Ectodermal cell (in vitro differentiated cells): ENCODE results near the gene MOB2.
"Not testable (repeated sequence)": the region's sequence is repeated elsewhere in the genome, so short reads cannot be mapped to it uniquely, and the experiment has no call there.

Source experiments
- H3K27ac ChIP-seq: 2 replicates; pipeline ENCODE4 v1.7.0; 2013; ENCODE audit warnings: mild to moderate bottlenecking, low read depth, low read length; ENCODE audit not compliant: insufficient read depth, poor library complexity, severe bottlenecking
- H3K27me3 ChIP-seq: 2 replicates; pipeline ENCODE4 v1.7.0; 2013; ENCODE audit warnings: mild to moderate bottlenecking, low read length; ENCODE audit not compliant: insufficient read depth, control insufficient read depth, poor library complexity, severe bottlenecking
- H3K36me3 ChIP-seq: one replicate; pipeline ENCODE4 v1.7.0; 2013; ENCODE audit warnings: low read length; ENCODE audit not compliant: control insufficient read depth, insufficient read depth
- H3K4me1 ChIP-seq: one replicate; pipeline ENCODE4 v1.7.0; 2013; ENCODE audit warnings: low read length; ENCODE audit not compliant: control insufficient read depth, insufficient read depth
- H3K4me3 ChIP-seq: 2 replicates; pipeline ENCODE4 v1.7.0; 2013; ENCODE audit warnings: low read depth, low read length, control low read depth; ENCODE audit not compliant: insufficient read depth
- H3K9me3 ChIP-seq: 2 replicates; pipeline ENCODE4 v1.7.0; 2013; ENCODE audit warnings: mild to moderate bottlenecking, low read length, moderate library complexity; ENCODE audit not compliant: control insufficient read depth
- WGBS, 2 experiments: methylation state at CpG; one replicate each; pipeline ENCODE4 v1.1.7; 2013; ENCODE audit warnings: missing lambda C conversion rate in 2 of 2; 5-methylcytosine and 5-hydroxymethylcytosine counted together

Gene MOB2

GRCh38 chr11:1442163-1442562 lies 44.4 kb downstream of the MOB2 start:
- Histone ChIP-seq H3K27ac (no peak overlapping the region), H3K4me3 (no peak overlapping the region), H3K9me3 (no peaks in the 10 kb centered on the region), H3K4me1 (peaks cover 4% of the 10 kb centered on the region), H3K27me3 (no peaks in the 10 kb centered on the region), H3K36me3 (no peaks in the 10 kb centered on the region)
- 51 to 55% methylated on average over 9 of the region's 9 CpGs for WGBS, 2 experiments

DNA sequence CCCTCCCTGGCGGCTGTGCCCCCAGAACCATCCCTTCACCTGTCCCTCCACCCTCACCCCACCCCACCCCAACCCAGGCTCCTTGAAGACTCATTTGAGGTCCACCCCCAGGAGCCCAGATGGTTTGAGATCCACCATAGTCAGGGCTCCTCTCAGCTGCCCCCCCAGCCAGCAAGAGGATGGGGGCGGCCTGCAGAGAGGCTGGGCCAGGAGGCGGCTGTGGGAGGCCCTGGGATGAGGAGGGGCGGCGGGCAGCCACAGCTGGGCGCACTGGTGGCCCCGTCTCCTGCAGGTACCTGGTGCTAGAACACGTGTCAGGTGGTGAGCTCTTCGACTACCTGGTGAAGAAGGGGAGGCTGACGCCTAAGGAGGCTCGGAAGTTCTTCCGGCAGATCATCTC lies 46.1 kb downstream of the MOB2 start:
- H3K27ac ChIP-seq, result no peak overlapping the region
- peaks cover 13% of the 10 kb centered on the region for H3K4me1 ChIP-seq
- H3K4me3 ChIP-seq, result no peak overlapping the region
- no peaks in the 10 kb centered on the region for H3K36me3 ChIP-seq
- 92 to 94% methylated on average over 12 of the region's 12 CpGs for WGBS, 2 experiments
- no peaks in the 10 kb centered on the region for H3K9me3 ChIP-seq
- no peaks in the 10 kb centered on the region for H3K27me3 ChIP-seq

DNA sequence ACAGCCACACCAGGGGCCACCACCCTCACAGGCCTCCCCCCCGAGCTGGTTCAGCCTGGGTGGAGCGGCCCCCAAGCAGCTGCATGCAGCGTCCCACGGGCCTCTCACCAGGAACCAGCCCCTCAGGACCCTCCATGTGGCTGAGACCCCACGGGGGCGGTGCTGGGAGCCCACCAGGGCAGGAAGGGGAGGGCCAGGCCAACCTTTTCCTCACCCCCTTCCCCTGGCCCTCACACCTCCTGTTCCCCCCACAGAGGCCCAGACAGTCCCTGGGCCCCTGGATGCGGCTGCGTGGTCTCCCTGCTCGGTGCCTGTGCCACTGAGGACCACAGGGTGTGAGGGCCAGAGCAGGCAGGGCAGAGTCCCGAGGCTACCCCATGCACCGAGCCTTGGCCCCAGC lies 46.5 kb downstream of the MOB2 start:
- no peak overlapping the region for H3K4me3 ChIP-seq
- no peaks in the 10 kb centered on the region for H3K27me3 ChIP-seq
- no peak overlapping the region for H3K27ac ChIP-seq
- peaks cover 13% of the 10 kb centered on the region for H3K4me1 ChIP-seq
- 84 to 85% methylated on average over 11 of the region's 11 CpGs for WGBS, 2 experiments
- H3K36me3 ChIP-seq, result no peaks in the 10 kb centered on the region
- H3K9me3 ChIP-seq, result no peaks in the 10 kb centered on the region

GRCh38 chr11:1439341-1439740 lies 47.2 kb downstream of the MOB2 start:
- H3K36me3 ChIP-seq, result no peaks in the 10 kb centered on the region
- H3K9me3 ChIP-seq, result no peaks in the 10 kb centered on the region
- H3K4me3 ChIP-seq, result no peak overlapping the region
- WGBS, 2 experiments, result 87 to 91% methylated on average over 11 of the region's 11 CpGs
- H3K27ac ChIP-seq, result no peak overlapping the region
- peaks cover 13% of the 10 kb centered on the region for H3K4me1 ChIP-seq
- no peaks in the 10 kb centered on the region for H3K27me3 ChIP-seq

DNA sequence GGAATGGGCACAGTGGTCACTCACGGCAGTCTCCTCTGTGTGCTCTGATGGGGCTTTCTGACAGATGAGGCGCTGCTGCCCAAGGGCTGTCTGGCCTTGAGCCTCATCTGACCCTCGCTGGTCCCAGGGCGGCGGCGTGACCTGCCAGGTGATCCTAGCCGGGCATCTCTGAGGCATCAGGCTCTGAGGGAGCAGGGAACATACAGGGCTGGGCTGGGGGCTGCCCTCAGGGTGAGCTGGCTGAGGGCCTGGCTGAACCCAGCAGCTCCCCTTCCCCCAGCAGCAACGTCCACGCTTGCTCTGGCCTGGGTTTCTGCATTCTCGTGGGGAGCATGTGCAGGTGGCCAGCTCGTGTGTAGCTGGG lies 47.6 kb downstream of the MOB2 start:
- Histone ChIP-seq H3K4me3 (no peak overlapping the region), H3K27me3 (no peaks in the 10 kb centered on the region), H3K9me3 (no peaks in the 10 kb centered on the region), H3K36me3 (no peaks in the 10 kb centered on the region), H3K27ac (no peak overlapping the region), H3K4me1 (peaks cover 13% of the 10 kb centered on the region)
- 90 to 91% methylated on average over 11 of the region's 11 CpGs for WGBS, 2 experiments

DNA sequence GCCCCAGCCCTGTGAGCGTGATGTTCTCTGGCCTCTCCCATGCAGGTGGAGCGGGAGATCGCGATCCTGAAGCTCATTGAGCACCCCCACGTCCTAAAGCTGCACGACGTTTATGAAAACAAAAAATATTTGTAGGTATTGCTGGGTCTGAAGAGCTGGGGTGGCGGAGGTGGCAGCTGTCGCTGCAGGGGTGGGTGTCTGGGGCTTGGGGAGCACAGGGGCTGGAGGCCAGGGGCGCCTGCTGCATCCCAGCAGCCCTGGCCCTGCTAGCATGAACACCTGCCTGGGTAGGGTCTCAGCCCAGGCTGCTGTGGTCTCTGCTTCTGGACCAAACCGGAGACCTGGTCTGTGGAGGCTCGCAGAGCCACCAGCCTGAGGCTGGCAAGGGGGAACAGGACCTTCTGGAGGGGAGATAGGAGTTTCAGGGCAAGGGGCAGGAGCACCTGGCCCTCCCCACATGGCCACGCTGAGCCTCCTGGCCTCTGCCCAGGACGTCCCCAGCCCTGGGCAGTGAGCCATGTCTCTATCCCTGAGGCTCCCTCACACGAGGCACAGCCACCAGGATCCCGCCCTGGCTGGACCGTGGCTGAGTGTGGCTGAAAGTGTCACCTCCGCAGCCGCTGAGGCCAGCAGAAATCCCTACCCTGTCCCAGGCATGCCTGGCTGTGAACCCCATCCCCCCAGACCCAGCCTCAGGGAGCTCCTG lies 48.2 kb downstream of the MOB2 start:
- no peak overlapping the region for H3K27ac ChIP-seq
- H3K9me3 ChIP-seq, result no peaks in the 10 kb centered on the region
- H3K36me3 ChIP-seq, result no peaks in the 10 kb centered on the region
- no peaks in the 10 kb centered on the region for H3K27me3 ChIP-seq
- H3K4me3 ChIP-seq, result no peak overlapping the region
- peaks cover 13% of the 10 kb centered on the region for H3K4me1 ChIP-seq
- WGBS, 2 experiments, result 93 to 94% methylated on average over 19 of the region's 19 CpGs

GRCh38 chr11:1437500-1437899 lies 49.1 kb downstream of the MOB2 start:
- WGBS, 2 experiments, result 68 to 71% methylated on average over 6 of the region's 6 CpGs
- H3K27me3 ChIP-seq, result no peaks in the 10 kb centered on the region
- H3K27ac ChIP-seq, result no peak overlapping the region
- no peak overlapping the region for H3K4me3 ChIP-seq
- H3K4me1 ChIP-seq, result peaks cover 13% of the 10 kb centered on the region
- H3K9me3 ChIP-seq, result no peaks in the 10 kb centered on the region
- no peaks in the 10 kb centered on the region for H3K36me3 ChIP-seq

GRCh38 chr11:1436468-1437039 lies 50.0 kb downstream of the MOB2 start:
- peak overlapping the region; percentile 5 for H3K4me3 ChIP-seq
- WGBS, 2 experiments, result 31 to 33% methylated on average over 13 of the region's 13 CpGs
- H3K27ac ChIP-seq, result no peak overlapping the region
- peaks cover 13% of the 10 kb centered on the region for H3K4me1 ChIP-seq
- no peaks in the 10 kb centered on the region for H3K36me3 ChIP-seq
- H3K9me3 ChIP-seq, result no peaks in the 10 kb centered on the region
- H3K27me3 ChIP-seq, result no peaks in the 10 kb centered on the region

GRCh38 chr11:1435820-1436467 lies 50.6 kb downstream of the MOB2 start:
- Histone ChIP-seq H3K36me3 (no peaks in the 10 kb centered on the region), H3K27ac (no peak overlapping the region), H3K9me3 (no peaks in the 10 kb centered on the region), H3K27me3 (no peaks in the 10 kb centered on the region), H3K4me1 (peaks cover 13% of the 10 kb centered on the region), H3K4me3 (peak overlapping the region; percentile 5)
- WGBS, 2 experiments, result 23% methylated on average over 24 to 29 of the region's 29 CpGs

- peaks cover 13% of the 10 kb centered on the region for H3K4me1 ChIP-seq
- H3K27ac ChIP-seq, H3K4me3 ChIP-seq, H3K36me3 ChIP-seq, H3K27me3 ChIP-seq, H3K9me3 ChIP-seq: not testable (repeated sequence)
- 93% methylated on average over 14 of the region's 20 CpGs for WGBS, 2 experiments
These were observed 51.1 kb downstream of the MOB2 start for GRCh38 chr11:1435479-1435819.
